HepG2 (cell line): ENCODE results near the gene ORC2. TPM values are rescaled to one million over a fixed set of nuclear protein-coding genes. Genes with fewer than 3 reads are reported as not detected.

Experiments used
- ATAD3A ChIP-seq: sonication (generic); formaldehyde crosslinking; IDR thresholded peaks from 2 replicates; pipeline ENCODE4 v1.4.0; 2020; ENCODE audit warnings: missing genetic modification reagents
- BRCA1 ChIP-seq: sonication (generic); formaldehyde crosslinking; IDR thresholded peaks from 2 replicates; pipeline ENCODE4 v1.4.0; 2020; ENCODE audit warnings: missing genetic modification reagents
- EHMT2 ChIP-seq: fragments of 200-600 bp; sonication (generic); IDR thresholded peaks from 2 replicates; pipeline ENCODE4 v1.7.0; 2017; ENCODE audit warnings: antibody characterized with exemption, low read depth, low read length, borderline replicate concordance
- GLI4 ChIP-seq: sonication (generic); formaldehyde crosslinking; IDR thresholded peaks from 2 replicates; pipeline ENCODE4 v1.5.1; 2020; ENCODE audit warnings: missing genetic modification reagents, mild to moderate bottlenecking, moderate library complexity, borderline replicate concordance
- JDP2 ChIP-seq: sonication (generic); formaldehyde crosslinking; IDR thresholded peaks from 2 replicates; pipeline ENCODE4 v1.8.1; 2022; ENCODE audit warnings: missing genetic modification reagents, borderline replicate concordance
- JUND ChIP-seq: sonication (generic); formaldehyde crosslinking; IDR thresholded peaks from 2 replicates; pipeline ENCODE4 v1.8.0; 2022; ENCODE audit warnings: mild to moderate bottlenecking, missing genetic modification reagents
- KAT7 ChIP-seq: IDR thresholded peaks from 2 replicates; pipeline ENCODE4 v1.6.1; 2018; ENCODE audit warnings: borderline replicate concordance, missing compliant biosample characterization
- KDM5B ChIP-seq: sonication (generic); formaldehyde crosslinking; IDR thresholded peaks from 2 replicates; pipeline ENCODE4 v1.4.0; 2020; ENCODE audit warnings: missing genetic modification reagents, mild to moderate bottlenecking, borderline replicate concordance
- KLF15 ChIP-seq: sonication (generic); formaldehyde crosslinking; IDR thresholded peaks from 2 replicates; pipeline ENCODE4 v1.8.1; 2023; ENCODE audit warnings: borderline replicate concordance, mild to moderate bottlenecking, inconsistent platforms, missing genetic modification reagents, mixed read lengths
- MTA1 ChIP-seq: sonication (generic); formaldehyde crosslinking; IDR thresholded peaks from 2 replicates; pipeline ENCODE4 v1.4.0; 2020; ENCODE audit warnings: missing genetic modification reagents, mild to moderate bottlenecking, borderline replicate concordance
- PHF5A ChIP-seq: IDR thresholded peaks from one replicate; pipeline ENCODE4 v1.6.1; 2018; ENCODE audit warnings: low read depth, missing genetic modification reagents; ENCODE audit not compliant: unreplicated experiment
- POGK ChIP-seq: sonication (generic); formaldehyde crosslinking; conservative IDR thresholded peaks from 2 replicates; pipeline ENCODE4 v1.8.0; 2022; ENCODE audit warnings: mild to moderate bottlenecking, moderate library complexity, missing genetic modification reagents
- POGZ ChIP-seq: sonication (generic); formaldehyde crosslinking; IDR thresholded peaks from 2 replicates; pipeline ENCODE4 v1.4.0; 2020; ENCODE audit warnings: mild to moderate bottlenecking, missing genetic modification reagents
- PTBP1 ChIP-seq: fragments of 200-400 bp; formaldehyde crosslinking; IDR thresholded peaks from 2 replicates; pipeline ENCODE4 v1.6.1; 2018; ENCODE audit warnings: low read length, low read depth; ENCODE audit not compliant: poor library complexity, severe bottlenecking
- RORA ChIP-seq: sonication (generic); formaldehyde crosslinking; IDR thresholded peaks from 2 replicates; pipeline ENCODE4 v1.5.0; 2020; ENCODE audit warnings: mild to moderate bottlenecking, missing genetic modification reagents, moderate library complexity
- RXRA ChIP-seq: sonication (generic); formaldehyde crosslinking; IDR thresholded peaks from 2 replicates; pipeline ENCODE4 v1.5.1; 2020; ENCODE audit warnings: missing genetic modification reagents
- SMAD3 ChIP-seq: sonication (generic); formaldehyde crosslinking; IDR thresholded peaks from 2 replicates; pipeline ENCODE4 v1.4.0; 2020; ENCODE audit warnings: missing genetic modification reagents
- SOX6 ChIP-seq, 2 experiments: fragments of 450-650 bp in 1 of 2; sonication (generic) in 1 of 2; formaldehyde crosslinking in 1 of 2; IDR thresholded peaks; 2 replicates each; pipeline versions ENCODE4 v1.4.0 to v1.6.1; 2017 to 2020; ENCODE audit warnings: antibody characterized with exemption in 1 of 2, mild to moderate bottlenecking in 1 of 2, missing genetic modification reagents in 1 of 2
- SP4 ChIP-seq: sonication (generic); formaldehyde crosslinking; IDR thresholded peaks from 2 replicates; pipeline ENCODE4 v1.8.1; 2023; ENCODE audit warnings: mild to moderate bottlenecking, missing genetic modification reagents
- SRSF1 ChIP-seq: fragments of 200-400 bp; formaldehyde crosslinking; optimal IDR thresholded peaks from 2 replicates; pipeline ENCODE3; 2017; ENCODE audit warnings: mild to moderate bottlenecking, low read depth, low read length, moderate library complexity
- U2AF1 ChIP-seq: fragments of 200-400 bp; formaldehyde crosslinking; optimal IDR thresholded peaks from 2 replicates; pipeline ENCODE3; 2017; ENCODE audit warnings: mild to moderate bottlenecking, low read depth, low read length
- ZBTB7B ChIP-seq: sonication (generic); formaldehyde crosslinking; IDR thresholded peaks from 2 replicates; pipeline ENCODE4 v1.4.0; 2020; ENCODE audit warnings: missing genetic modification reagents
- ZGPAT ChIP-seq: IDR thresholded peaks from 2 replicates; pipeline ENCODE4 v1.6.1; 2016; ENCODE audit warnings: mild to moderate bottlenecking
- ZNF24 ChIP-seq: fragments of 450-650 bp; IDR thresholded peaks from 2 replicates; pipeline ENCODE4 v1.6.1; 2017; ENCODE audit warnings: antibody characterized with exemption, mild to moderate bottlenecking
- ZNF431 ChIP-seq: sonication (generic); formaldehyde crosslinking; IDR thresholded peaks from 2 replicates; pipeline ENCODE4 v1.9.0; 2022; ENCODE audit warnings: missing genetic modification reagents, low read depth, mild to moderate bottlenecking, borderline replicate concordance
- ZNF441 ChIP-seq: sonication (generic); formaldehyde crosslinking; IDR thresholded peaks from 2 replicates; pipeline ENCODE4 v1.7.0; 2021; ENCODE audit warnings: missing genetic modification reagents, borderline replicate concordance
- ZNF547 ChIP-seq: sonication (generic); formaldehyde crosslinking; IDR thresholded peaks from 2 replicates; pipeline ENCODE4 v1.5.1; 2020; ENCODE audit warnings: mild to moderate bottlenecking, missing genetic modification reagents
- ZNF792 ChIP-seq: IDR thresholded peaks from 2 replicates; pipeline ENCODE4 v1.6.1; 2016
- polyA plus RNA-seq, 8 experiments: library from polyadenylated mRNA; depleted of rRNA in 3 of 8; stranded (reverse) in 7 of 8; unstranded in 1 of 8; fragments of >200 nt; fragmentation: Illumina TruSeq in 4 of 8; extraction: Trizol in 4 of 8; gene quantifications; 2 replicates each; pipeline versions ENCODE4 v1.2.1 to v1.2.3, GENCODE V29; 2011 to 2016; ENCODE audit warnings: low read depth in 4 of 8, missing spikeins in 1 of 8, mixed read lengths in 1 of 8; ENCODE audit not compliant: insufficient read depth in 1 of 8
- total RNA-seq, 5 experiments: library from RNA; depleted of rRNA; stranded (reverse); fragments of >200 nt; fragmentation: Illumina TruSeq; extraction: Trizol; gene quantifications; 2 replicates each; pipeline ENCODE4 v1.2.3, GENCODE V29; 2016; ENCODE audit warnings: low read depth in 1 of 5

The ORC2 gene
- total and polyA plus RNA-seq, 2 of the 13 experiments (the other 11 are each of a cell fraction or from before 2014, with no cell fraction given): 19.3 to 73.5 TPM

- TF ChIP-seq GLI4 (CRISPR knock-in tag) (peak; percentile 38; the same call in 1 of the 2 replicates), POGK (CRISPR knock-in tag) (peak; percentile 82), KLF15 (CRISPR knock-in tag) (peak; percentile 20; the same call in 1 of the 2 replicates), POGZ (CRISPR knock-in tag) (peak; percentile 84), RXRA (CRISPR knock-in tag) (peak; percentile 79), SMAD3 (peak; percentile 71; the same call in 1 of the 2 replicates), U2AF1 (peak; percentile 67), JUND (no peak), SOX6 (IDR thresholded peaks at IDR 0.05) (no peak), SOX6 (CRISPR knock-in tag; IDR thresholded peaks at IDR 0.05) (peak; percentile 76), ZNF24 (peak; percentile 91), BRCA1 (CRISPR knock-in tag) (peak; percentile 91; the same call in 1 of the 2 replicates), PHF5A (CRISPR knock-in tag) (no peak), JDP2 (CRISPR knock-in tag) (no peak), SP4 (CRISPR knock-in tag) (peak; percentile 92), KDM5B (CRISPR knock-in tag) (peak; percentile 66; the same call in 1 of the 2 replicates), EHMT2 (no peak; the same call in 1 of the 2 replicates), ZNF792 (CRISPR knock-in tag) (peak; percentile 93), ZBTB7B (no peak; the same call in 1 of the 2 replicates), KAT7 (peak; percentile 13), RORA (CRISPR knock-in tag) (0 out of 2 replicates have a peak, but pooled peaks have one; percentile 70), ZGPAT (peak; percentile 91), ATAD3A (CRISPR knock-in tag) (no peak), MTA1 (CRISPR knock-in tag) (peak; percentile 24; the same call in 1 of the 2 replicates), ZNF431 (no peak; the same call in 1 of the 2 replicates), PTBP1 (no peak), SRSF1 (peak; percentile 79), ZNF441 (peak; percentile 63; the same call in 1 of the 2 replicates), ZNF547 (CRISPR knock-in tag) (peak; percentile 81)
Observed at GRCh38 chr2:200888704-200889625, 74.5 kb downstream of the ORC2 start, which contains the start of the genes NIF3L1 and PPIL3 (continued).
